SK-N-DZ (cell line): ENCODE data around the gene SF3B3.

Experiments used
- DNase-seq: peaks from one replicate; pipeline ENCODE4 v3.0.0-alpha.2; 2015; ENCODE audit warnings: low spot score

The SF3B3 gene

GRCh38 chr16:70589998-70590471 lies 66.4 kb downstream of the SF3B3 start:
- DNase-seq, result no peak

DNA sequence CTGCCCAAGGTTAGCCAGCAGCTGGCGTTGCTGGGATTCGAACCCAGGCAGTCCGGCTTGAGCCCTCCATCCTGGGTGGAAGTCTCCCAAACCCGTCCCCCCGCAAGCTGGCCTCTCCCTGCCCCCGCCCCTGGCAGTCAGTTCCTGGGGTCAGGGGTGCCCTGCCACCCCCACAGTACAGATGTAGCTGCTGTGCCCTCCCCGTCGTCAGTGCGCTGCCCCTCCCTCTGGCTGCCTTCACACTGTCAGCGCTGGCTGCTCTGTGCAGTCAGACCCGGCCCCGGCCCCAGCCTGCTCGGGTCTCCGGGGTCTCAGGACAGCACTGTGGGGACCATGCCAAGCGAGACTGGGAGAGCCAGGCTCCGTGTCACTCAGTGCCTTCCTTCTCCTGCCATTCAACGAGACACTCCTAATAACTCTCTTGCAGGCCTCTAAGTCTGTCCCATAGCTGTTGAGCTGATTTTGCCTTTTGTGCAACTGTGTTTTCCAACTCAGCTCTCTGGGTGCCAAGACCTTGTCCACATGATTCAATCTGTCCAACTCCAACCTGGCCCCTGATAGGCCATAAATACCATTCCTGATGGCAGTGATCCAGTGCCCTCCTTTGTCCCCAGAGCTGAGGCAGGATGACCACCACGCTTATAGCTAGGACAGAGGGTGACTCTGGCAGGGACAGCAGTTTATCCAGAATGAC lies 67.3 kb downstream of the SF3B3 start:
- no peak for DNase-seq

- no peak for DNase-seq
Observed at GRCh38 chr16:70591615-70592014, 68.0 kb downstream of the SF3B3 start.

DNA sequence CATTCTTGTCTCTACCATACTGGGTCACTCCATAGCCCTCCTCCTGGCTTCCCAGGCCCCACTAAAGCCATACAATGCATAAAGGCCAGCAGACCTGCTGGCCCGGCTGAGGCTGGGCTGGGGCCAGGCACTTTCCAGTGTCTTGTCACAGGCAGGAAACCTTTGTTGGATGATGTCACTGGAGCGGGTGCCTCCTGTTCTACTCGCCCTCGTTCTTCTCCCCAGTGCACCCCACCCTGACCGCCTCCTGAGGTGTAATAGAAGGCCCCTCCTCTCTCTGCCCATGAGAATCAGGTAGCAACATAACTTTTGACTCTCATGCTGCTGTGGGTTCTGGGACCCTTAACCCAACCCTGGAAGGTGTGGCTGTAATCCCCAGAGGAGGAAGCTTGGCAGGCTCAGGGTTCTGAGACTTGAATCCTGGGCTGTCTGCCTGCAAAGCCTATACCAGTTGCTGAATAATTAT lies 68.5 kb downstream of the SF3B3 start:
- DNase-seq, result no peak

GRCh38 chr16:70593544-70593943 lies 69.9 kb downstream of the SF3B3 start:
- no peak for DNase-seq

- no peak for DNase-seq
Observed at GRCh38 chr16:70594569-70594968, 71.0 kb downstream of the SF3B3 start.

- no peak for DNase-seq
Observed at GRCh38 chr16:70597135-70597835, 73.7 kb downstream of the SF3B3 start.

DNA sequence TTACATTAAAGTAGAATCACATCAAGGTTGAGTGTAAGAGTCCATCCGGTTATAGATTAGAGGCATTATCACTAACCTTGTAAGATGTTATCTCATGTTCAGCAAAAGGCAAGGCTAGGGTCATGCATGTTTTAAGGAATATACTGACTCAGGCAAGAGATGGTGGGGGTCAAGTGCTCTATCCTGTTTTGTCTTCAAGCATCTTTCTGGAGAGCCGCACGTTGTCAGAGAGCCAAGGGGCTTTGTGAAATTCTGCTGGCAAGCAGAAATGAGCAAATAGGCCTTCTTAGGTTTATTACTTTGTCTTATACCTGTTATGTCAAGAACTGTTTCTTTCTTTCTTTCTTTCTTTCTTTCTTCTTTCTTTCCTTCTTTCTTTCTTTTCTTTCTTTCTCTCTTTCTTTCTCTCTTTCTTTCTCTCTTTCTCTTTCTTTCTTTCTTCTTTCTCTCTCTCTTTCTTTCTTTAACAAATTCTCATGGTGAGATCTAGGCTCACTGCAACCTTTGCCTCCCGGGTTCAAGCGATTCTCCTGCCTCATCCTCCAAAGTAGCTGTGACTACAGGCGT lies 75.4 kb downstream of the SF3B3 start:
- peak; percentile 36 for DNase-seq

- DNase-seq, result no peak
Observed at GRCh38 chr16:70600730-70601129, 77.1 kb downstream of the SF3B3 start.

- DNase-seq, result no peak
Observed at GRCh38 chr16:70601576-70602575, 78.3 kb downstream of the SF3B3 start.

GRCh38 chr16:70602831-70603230 lies 79.2 kb downstream of the SF3B3 start:
- DNase-seq, result no peak

DNA sequence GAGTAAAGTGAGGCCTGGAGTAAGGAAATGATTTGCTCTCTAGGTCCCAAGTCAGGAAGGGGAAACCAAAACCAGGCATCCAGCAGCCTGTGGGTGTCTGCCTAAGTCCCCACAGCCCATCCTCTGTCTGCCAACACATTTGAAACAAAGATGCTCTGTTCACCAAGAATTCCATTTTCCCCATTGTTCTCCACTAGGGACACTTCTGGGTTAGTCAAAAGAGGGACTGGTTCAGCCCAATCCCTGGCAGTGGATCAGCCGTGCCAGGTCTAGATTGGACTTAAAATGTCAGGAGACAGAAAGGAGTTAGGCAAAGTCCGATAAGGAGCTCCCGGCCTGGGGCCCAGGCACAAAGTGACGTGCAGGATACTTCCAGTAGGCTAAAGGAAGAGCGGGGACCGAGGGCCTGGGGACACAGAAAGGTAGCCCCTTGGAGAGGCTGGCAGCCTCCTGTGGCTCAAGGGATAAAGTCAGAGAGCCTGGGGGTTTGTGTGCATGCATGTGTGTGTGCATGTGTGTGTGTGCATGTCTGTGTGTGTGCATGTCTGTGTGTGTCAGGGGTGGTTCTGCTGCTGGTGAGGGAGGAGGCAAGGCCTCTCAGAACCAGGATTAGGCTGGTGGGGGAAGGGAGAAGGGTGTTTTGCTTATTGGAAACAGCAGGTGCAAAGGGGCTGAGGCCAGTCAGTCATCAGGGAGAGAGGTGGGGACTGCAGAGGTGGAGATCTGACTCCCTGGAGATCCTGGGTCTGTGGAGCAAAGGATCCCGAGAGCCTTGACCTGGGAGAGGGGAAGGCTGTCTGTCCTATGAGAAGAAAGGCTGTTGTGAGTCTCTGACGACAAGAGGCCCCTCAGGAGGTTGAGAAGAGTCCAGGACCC lies 81.0 kb downstream of the SF3B3 start:
- DNase-seq, result no peak

GRCh38 chr16:70605283-70605657 lies 81.7 kb downstream of the SF3B3 start:
- DNase-seq, result no peak

- no peak for DNase-seq
Observed at GRCh38 chr16:70608521-70608920, 84.9 kb downstream of the SF3B3 start.

GRCh38 chr16:70610273-70611223 lies 86.9 kb downstream of the SF3B3 start:
- DNase-seq, result no peak

DNA sequence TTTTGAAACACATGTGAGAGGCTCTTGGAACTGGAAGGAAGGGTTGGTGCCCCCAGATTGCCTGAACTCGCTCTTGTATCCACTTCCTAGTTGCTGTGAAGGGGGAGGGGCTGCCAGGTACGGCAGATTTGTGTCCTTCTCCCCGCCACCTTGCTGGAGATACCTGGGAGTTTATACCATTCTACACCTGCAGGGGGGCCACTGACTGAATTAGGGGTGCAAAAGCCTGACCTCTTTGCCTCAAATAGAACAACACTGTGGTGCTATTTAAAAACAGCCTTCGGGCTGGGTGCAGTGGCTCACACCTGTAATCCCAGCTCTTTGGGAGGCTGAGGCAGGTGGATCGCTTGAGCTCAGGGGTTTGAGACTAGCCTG lies 87.6 kb downstream of the SF3B3 start:
- DNase-seq, result no peak

GRCh38 chr16:70611785-70612303 lies 88.2 kb downstream of the SF3B3 start:
- no peak for DNase-seq

DNA sequence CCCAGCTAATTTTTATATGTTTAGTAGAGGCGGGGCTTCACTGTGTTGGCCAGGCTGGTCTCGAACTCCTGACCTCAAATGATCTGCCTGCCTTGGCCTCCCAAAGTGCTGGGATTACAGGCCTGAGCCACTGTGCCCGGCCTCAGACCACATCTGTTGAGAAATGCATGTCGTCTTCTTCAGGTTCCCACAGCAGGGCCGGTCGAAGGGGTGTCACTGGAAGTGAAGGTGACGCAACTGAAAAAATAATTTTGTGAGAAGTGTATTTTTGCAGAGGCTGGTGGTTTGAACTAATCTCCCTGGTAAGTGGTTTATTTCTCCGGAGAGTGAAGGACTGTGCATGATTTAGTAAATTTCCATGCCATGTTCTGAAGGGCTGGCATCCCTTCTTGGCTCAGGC lies 89.3 kb downstream of the SF3B3 start:
- DNase-seq, result no peak
